Pons (tissue), 1 donor: Measurements from ENCODE around the gene COL17A1.
A peak's percentile ranks its signal among the peaks of the same experiment; 100 is the strongest.

Experiments
- DNase-seq: peaks from one replicate; pipeline ENCODE4 v3.0.0-alpha.2; 2016; ENCODE audit warnings: low spot score

The COL17A1 gene

DNA sequence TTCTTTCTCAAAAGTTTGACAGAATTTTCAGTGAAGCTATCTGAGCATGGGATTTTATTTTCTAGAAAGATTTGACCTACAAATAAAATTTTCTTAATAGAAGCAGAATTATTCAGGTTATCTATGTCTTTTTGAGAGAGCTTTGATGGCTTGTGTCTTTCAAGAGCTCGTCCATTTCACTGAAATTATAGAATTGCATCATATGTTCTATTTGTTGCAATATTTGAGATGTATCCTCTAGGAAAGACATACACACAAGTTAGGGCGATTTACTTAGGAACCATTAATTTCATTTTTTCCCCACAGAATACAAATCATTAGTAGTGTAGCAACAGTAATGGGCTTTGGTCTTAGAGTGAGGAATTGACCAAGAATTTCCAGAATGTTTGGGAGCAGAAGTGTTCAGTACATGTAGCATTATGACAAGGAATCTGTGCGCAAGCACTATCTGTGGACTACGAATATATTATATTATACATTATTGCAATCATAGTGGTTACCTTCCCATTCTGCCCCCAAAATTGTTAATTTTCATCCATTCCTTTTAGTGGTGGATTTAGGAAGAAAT, 12.8 kb upstream of the COL17A1 start:
- no peak for DNase-seq

DNA sequence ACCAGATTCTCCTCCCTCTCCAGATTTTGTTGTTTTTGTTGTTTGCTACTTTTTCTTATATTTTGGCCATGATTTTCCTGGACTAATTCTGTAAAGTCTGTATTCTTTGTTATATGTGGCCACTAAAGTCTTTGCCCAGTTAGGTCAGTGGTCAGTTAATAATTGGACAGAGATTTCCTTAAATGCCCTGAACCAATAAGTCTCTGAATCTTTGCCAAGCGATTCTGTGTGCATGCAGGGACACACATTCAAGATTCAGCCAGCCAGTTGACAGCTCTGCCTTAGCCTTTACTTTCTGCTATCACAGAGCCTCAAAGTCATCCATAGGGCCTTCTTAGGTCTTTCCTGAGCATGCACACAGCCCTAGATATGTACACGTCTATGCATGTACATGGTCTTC, 11.0 kb upstream of the COL17A1 start:
- no peak for DNase-seq

DNA sequence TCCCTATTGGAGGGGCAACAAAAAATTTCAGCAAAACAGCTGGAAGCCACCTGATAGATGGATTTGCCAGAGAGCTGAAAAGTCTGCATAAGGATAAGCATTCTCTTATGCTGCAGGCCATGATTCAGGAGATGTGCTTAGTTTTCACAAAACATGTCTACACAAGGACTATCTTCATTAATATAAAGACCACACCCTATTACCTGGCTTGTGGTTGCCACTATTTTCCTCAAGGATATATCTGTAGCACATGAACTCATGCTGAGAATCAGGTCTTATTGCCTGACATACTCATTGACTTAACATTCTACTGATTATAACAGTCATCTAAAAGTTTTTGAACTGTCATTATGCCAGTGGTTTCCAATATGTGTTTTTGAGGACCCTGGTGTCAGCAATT, 7.1 kb upstream of the COL17A1 start:
- no peak for DNase-seq

DNA sequence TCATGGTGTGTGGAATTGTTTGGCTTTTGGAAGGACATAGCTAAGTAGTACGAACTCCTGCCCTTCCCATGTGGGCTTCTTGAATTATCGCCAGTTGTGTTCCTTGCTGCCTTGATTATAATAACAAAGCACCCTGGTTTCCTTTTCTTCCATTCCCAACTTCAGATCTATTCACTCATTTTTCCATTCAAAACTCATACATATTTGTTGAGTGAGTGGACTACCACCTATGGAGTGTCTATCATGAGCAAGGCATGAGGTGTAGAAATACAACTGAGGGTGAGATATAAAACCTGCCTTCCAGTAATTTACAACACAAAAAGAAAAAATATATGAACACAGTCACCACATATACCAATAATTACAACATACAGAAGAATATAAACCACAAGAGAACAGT, 4.9 kb upstream of the COL17A1 start:
- DNase-seq, result no peak

DNA sequence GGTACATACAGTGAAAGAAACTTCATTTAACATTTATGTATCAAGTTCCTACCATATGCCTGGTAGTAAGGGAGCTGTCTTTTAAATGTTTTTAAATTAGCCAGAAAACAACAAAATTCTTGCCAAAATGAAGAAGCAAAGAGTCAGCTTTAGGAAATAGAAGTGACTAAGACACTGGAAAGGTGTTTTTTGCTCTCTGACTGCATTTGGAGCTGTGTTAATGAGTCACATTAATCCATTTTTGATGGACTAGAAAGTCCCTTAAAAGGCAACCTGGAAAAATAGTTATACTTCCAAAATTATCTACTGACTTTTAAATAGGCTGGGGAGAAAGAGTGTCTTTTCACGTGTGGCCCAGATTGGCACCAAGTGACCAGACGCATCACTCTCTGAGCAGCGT, 3.9 kb upstream of the COL17A1 start:
- DNase-seq, result no peak

DNA sequence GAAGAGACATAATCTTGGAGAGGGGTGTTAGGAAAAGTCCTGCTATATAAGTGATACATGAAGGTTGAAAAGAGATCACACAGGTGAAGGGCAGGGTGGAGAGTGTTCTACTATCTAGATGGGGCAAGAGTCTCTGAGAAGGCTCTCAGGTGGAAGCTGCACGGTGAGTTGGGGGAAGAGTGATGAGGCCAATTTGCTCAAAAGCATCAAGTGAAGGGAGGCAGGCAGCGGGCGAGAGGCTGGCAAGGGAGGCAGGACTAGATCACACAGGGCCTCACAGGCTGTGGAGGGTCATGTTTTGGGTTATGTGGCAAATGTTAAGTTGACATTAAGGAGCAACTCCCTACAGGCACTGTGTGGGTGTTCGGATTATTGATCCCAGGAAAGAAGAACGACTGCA, 2.6 kb upstream of the COL17A1 start:
- no peak for DNase-seq

DNA sequence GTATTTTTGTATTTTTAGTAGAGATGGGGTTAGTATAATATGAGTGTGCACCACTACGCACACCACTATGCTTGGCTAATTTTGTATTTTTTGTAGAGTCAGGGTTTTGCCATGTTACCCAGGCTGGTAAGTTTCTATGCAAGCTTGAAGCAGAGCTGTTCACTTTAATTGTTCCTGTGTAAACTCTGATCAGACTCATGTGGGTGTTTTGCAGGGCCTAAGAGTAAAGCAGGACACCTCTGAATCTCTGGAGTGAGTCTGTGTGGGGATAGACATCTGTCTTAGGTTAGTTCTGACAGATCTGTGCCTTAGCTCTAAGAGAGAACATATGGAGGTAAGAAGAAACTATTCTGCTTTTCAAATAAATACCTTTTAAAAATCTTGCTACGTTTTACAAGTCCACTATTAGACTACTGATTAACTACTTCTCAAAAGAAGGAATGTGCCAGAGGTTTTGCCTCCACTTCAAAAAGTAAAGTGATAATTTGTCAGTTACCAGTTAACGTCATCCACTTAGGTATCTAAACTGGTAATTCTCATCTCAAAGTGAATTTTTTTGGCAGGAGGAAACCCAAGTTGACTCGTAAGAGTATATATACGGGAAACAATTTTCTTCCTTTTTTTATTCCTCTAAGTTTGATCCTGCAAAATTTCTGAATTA, 1.1 kb downstream of the COL17A1 start:
- DNase-seq, result no peak

DNA sequence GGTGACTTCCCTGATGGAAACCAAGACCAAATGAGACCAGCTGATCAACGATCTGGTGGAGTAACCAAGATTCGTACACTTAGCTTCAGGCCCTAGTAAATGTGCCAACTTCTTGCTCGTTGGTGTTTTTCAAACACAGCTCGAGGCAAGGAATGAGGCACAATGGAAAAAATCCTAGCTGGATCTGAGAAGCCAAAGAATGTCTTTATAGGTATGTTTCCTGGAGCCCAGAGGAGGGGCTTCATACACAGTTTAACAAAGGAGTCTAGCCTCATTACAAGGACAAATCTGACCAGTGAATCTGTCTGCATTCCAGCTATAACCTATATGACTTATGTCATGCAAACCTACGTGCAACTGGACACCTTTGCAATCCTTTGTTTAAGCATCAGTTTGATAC, 3.7 kb downstream of the COL17A1 start:
- DNase-seq, result no peak

DNA sequence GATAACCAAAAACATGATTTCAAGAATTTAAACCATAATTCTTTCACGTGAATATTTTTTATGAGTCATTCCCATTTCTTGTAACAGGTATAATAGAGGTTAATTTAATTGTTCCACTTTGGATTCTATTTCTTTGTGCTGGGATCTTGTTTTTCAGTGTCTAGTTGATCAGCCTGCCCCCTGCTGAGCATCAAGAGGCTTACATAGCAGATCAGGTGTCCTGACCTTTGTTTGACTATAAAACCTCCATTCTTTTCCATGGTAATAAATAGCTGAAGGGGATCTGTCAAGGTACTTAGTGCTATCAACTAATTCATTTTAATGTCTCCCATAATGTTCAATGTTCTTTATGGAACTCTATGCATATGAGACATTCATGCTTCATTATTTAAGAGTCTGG, 4.9 kb downstream of the COL17A1 start:
- peak; percentile 32 for DNase-seq

DNA sequence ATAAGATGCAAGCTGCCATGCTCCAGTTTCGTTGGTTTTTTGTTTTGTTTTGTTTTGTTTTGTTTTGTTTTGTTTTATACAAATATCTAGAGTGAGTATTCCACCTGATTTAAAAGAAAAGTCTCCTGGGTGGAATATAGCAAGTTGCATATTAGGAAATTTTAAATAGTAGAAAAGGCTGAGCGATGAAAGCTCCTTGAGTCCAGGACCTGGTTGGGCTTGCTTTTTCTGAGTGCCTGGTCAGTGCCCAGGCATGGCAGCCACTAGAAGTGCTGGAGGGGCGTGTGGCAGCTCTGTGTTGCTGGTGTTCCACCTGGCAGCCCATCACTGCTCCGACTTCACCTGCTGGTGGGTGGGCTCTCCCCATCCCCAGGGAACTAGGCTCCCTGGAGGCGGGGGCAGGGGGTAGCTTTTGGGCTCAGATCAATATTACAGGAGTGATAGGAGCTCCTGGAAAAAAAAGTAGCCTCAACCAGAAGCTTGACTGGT, 8.0 kb downstream of the COL17A1 start:
- DNase-seq, result no peak

DNA sequence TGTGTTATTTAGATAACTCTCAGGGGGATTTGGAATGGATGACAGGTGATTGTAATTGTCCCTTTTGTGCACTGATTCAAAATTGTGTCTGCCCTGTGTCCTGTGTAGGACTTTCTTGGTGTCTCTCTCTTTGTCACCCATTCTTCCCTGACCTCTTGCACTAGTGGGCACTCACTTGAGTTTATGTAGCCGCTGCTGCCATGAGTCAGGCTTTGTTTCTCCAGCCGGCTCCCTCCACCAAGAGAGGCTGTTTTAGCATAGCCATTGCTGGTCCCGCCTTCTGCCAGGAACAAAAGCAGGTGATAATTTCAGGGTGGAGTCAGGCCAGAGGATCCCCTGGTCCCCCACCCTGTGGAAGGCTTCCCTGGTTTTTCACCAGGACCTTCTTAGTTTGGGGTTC, 8.4 kb downstream of the COL17A1 start:
- DNase-seq, result peak; percentile 56

DNA sequence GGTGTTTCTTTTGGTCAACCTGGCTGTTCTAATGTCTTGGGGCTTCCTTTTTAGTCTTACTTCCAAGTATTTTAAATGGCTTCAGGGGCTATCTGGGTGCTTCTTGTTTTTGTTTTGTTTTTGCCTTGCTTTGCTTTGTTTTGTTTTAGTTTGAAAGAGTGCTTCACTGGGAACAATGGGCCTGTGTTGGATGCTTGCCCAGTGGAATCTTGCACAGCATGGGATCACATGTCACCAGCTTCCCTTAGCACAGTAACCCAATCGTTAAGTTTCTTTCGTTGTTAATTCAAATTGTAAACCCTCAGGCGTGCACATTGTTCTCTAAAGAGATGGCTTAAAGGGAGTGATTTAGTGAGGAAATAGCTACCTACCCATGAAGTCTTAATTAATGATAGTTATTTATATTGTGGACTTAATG, 8.9 kb downstream of the COL17A1 start:
- peak; percentile 95 for DNase-seq

DNA sequence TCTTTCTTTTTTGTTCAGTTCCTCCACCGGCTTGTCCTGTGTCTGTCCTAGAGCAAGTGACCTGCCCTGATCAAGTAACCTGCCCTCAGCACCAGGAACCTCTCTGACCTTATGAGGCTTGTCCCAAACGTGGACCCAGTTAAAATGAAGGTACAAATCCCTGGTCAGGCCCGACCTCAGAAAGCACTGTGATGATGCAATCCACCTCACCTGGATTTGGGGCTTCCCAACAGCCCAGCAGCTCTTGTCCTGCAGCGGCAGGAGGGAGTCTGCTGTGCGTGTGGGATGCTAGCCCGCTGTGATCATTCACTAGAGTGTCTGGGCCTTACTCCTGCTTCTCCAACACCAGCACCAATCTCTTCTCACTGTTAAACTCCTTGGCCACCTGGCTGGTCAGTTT, 11.2 kb downstream of the COL17A1 start:
- DNase-seq, result no peak

DNA sequence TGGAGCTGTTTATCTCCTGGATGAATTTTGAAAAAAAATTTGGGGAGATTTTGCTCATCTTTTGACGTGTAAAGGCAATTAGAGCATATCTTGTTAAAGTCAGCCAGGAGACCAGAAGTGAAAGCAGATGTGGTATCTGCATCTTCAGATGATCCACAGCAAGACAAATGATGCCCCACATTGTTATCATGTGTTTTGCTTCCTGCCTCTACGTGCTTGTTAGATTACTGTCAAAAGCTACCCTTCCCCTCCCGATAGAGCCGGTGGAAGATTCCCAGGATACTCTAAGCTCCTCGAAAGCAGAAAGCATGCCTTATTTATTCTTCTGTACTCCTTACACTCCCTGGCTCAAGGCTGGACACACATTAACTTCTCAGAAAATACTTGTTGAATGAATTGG, 12.9 kb downstream of the COL17A1 start:
- no peak for DNase-seq

DNA sequence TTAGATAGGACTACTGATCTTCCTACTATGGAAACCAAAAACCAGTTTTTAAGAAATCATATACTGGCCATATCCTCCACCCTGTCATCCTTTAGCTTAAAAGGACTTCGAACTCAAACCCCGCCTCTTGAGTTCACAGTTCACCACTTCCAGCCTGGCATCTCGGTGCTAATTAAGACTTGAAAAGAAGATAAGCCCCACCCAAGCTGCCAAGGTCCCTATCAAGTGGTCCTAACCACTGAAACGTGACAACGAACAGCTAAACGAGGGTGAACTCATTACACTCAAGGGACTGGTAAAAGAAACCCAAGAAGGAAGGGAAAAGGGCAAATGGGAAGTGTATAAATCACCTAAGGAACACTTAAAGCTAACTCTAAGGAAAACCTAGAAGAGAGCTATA, 16.1 kb downstream of the COL17A1 start:
- DNase-seq, result no peak

DNA sequence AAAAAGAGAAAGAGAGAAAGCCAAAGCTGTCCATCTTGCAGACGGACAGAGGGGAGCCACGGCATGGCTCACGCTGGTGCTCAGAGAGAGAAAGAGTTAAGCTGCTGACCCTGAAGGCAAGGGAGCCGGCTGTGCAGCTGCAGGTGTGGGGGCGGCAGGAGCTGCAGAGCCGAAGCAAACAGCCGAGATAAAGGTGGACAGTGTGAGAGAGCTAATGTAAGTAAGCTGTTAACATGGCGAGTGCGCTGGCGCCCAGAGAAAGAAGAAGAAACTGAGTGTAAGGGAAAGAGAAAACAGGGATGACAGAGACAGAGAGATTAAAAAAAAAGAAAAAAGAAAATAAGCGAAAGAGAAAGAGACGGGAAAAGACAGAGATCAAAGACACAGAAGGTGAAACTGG, 18.2 kb downstream of the COL17A1 start:
- no peak for DNase-seq

DNA sequence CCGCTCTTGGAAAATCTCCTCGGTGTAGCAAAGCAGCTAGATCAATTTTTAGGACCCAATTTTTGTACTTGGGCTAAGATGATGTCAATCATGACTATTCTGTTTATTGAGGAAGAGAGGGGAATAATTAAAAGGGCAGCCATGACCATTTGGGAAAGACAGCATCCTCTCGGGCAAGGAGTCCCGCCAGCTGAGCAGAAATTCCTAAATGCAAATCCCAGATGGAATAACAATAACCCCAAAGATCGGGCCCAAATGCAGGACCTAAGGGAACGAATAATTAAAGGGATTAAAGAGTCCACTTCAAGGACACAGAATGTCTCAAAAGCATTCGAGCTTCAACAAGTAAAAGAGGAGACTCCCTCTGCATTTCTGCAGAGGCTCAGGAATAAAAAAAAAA, 18.7 kb downstream of the COL17A1 start:
- no peak for DNase-seq

DNA sequence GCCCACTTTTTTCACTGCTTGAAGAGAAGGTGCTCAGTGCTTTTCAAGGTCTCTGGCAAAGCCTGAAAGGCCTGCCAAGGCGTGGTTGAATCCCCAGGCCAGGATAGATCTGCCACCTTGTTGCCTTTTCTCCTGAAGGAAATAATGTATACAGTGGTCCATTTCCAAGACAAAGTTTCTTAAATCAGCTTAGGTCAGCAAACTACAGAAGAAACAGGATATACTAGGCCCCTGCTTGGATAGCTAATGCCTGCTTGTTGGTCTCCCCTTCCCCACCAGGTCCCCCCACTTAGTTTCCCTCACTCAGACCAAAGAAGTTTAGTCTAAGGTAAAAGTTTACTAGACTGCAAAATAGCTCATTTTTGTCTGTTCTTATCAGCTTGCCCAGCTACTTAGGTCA, 19.9 kb downstream of the COL17A1 start:
- no peak for DNase-seq

DNA sequence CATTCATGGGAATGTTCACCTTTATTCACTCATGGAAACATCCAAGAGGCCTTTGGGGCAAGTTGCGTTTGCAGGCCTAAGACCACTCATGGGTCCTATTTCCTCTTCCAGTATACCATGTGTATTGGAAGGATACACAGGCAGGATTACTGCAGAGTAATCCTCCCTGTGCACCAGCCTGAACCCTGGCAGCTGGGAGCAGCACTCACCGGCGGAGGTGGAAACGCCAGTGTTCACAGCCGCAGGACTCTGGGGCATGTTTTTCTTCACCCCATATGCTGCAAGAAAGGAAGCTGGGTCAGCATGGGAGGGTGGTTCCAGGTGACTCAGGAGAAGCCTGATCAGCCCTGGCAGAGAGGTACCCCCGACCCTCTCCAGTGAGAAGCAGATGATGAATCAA, 24.5 kb downstream of the COL17A1 start:
- no peak for DNase-seq

DNA sequence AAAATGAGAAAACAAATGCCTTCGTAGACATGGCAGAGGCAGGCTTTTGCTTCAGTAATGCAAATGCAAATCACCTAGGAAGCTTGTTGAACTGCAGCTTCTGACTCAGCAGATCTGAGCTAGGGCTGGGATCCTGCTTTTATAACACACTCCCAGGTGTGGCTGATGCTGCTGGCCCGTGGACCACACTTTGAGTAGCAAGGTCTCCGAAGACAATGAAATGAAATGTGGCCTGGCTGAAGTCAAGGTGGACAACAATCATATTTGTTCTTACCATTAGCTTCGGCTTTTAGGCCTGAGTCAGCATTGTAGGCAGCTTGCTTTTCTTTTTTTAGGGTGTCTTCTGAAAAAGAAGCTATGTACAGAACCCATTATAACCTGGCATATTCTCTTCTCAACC, 26.3 kb downstream of the COL17A1 start:
- DNase-seq, result no peak

DNA sequence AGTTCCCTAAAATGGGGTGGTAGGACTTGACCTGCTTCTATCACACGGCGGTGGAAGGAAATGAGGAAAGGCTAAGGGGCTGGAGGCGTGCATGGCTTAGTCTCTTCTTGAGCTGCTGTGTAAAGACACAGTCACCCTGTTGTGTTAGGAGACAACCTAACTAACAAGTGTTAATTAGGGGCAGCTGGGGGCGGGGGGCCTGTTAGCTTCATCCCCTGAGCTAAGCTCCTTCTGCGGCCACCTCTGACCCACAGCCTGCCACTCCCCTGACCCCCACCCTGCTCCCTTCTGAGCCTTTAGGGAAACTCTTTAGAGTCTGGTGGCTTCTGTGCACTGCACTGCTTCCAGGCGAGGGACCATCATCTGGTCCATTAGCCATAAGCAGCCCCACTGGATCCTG, 28.0 kb downstream of the COL17A1 start:
- DNase-seq, result no peak

DNA sequence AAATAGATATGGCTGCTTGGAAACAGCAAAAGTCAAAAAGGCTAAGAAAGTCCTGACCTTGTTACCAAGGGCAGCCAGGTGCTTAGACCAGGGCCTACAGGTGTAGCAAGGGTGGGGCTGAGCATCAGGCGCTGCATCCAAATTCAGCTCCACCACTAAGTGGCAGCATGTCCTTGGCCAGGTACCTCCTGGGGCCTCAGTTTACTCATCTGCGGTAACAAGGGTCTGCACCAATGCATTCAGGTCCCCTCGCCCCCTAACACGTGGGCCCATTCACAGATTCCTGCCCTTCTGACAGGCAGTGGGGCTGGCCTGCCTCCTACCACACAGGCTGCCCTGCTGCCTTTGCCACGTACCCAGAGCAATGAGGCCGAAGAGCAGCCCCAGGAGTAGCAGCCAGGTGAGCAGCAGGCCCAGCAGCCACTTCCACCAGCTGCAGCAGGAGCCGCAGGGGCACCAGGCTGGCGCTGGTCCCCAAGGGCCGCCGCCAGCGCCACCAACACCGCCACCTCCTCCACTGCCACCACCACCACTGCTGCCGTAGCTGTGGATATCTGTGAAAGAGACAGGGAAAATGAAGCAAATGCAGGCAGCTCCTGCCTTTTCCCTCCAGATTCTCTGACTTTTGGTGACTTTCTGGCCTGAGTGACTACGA, 28.9 kb downstream of the COL17A1 start:
- no peak for DNase-seq

DNA sequence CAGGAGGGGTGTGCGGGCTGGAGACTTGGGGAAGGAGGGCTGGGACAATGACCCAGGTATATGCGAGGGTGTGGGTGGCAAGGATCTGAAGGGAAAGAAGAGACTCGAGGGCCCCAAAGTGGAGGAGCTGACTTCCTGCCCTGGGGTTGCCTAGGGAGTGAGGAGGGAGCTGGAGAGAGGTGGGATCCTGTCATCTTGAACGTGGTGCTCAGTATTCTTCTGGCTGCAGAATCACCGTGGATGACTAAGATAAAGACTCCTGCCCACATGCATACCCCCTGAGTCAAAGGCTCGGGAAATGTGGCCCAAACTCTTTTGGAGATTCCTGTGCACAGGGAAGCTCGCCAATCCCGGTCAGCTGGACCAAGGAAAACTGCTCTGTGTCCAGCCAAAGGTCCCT, 31.2 kb downstream of the COL17A1 start:
- DNase-seq, result no peak

DNA sequence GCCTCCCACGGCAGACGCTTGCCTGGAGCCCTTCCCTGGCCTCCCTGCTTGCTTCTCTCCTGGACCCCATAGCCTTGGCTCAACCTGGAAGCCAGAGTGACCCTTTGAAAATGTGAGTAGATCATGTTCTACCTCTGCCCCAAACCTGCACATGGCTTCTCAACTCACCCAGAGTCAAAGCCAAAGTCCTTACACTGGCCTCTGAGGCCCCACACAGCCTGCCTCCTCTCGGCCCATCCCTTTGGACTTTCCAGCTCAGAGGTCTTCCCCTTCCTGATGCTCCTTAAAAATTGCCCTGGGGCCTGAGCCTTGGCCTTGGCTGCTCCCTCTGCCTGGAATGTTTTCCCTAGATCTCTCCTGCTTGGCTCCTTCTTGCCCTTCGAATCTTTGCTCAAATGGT, 32.5 kb downstream of the COL17A1 start:
- DNase-seq, result no peak
